Tibial nerve (tissue), 3 donors: ENCODE results near the gene MYH6.

Source experiments
- POLR2A ChIP-seq, 2 donors: fragments of 450-650 bp; IDR thresholded peaks; one replicate each; pipeline ENCODE4 v1.6.1; 2017; ENCODE audit warnings: antibody characterized with exemption in 2 of 2, mild to moderate bottlenecking in 2 of 2, moderate library complexity in 2 of 2
- TF ChIP-seq, protein P1 (sequence below), 5 experiments: fragments of 200-600 bp in 3 of 5; fragments of 450-650 bp in 2 of 5; sonication (generic) in 3 of 5; IDR thresholded peaks; one replicate each; pipeline ENCODE4 v1.5.1; 2016 to 2019; ENCODE audit warnings: antibody characterized with exemption in 5 of 5, mild to moderate bottlenecking in 3 of 5, moderate library complexity in 2 of 5

DNA sequence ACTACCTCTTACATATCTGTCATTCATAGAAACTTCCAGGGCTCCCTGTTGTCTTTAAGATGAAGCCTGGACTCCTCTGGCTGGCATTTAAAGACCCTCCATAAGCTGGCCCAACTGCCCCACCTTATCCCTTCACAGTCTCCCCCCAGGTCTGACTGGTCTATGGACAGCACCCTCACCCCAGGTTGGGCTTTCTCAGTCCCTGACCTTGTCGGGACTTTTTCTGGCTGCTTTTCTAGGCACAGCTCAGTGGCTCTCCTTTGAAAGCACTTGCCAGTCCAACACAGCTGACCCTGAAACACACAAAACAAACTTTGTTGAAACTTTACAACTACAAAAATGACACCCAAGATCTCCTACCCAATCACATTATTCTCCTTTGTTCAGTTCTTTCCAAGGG is 41.2 kb upstream of the MYH6 start:
- TF ChIP-seq, protein P1, sequence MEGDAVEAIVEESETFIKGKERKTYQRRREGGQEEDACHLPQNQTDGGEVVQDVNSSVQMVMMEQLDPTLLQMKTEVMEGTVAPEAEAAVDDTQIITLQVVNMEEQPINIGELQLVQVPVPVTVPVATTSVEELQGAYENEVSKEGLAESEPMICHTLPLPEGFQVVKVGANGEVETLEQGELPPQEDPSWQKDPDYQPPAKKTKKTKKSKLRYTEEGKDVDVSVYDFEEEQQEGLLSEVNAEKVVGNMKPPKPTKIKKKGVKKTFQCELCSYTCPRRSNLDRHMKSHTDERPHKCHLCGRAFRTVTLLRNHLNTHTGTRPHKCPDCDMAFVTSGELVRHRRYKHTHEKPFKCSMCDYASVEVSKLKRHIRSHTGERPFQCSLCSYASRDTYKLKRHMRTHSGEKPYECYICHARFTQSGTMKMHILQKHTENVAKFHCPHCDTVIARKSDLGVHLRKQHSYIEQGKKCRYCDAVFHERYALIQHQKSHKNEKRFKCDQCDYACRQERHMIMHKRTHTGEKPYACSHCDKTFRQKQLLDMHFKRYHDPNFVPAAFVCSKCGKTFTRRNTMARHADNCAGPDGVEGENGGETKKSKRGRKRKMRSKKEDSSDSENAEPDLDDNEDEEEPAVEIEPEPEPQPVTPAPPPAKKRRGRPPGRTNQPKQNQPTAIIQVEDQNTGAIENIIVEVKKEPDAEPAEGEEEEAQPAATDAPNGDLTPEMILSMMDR (IDR thresholded peaks at IDR 0.05) = no peak
- no peak for TF ChIP-seq POLR2A (IDR thresholded peaks at IDR 0.05)
